GM19025 (cell line): ENCODE results near the gene MED25.

Experiments
- ATAC-seq: cut with Tn5 transposase; IDR thresholded peaks from one replicate; pipeline ENCODE4 v1.9.1; 2021; ENCODE audit warnings: mild to moderate bottlenecking, low read depth, moderate library complexity; ENCODE audit not compliant: unreplicated experiment

The MED25 gene

DNA sequence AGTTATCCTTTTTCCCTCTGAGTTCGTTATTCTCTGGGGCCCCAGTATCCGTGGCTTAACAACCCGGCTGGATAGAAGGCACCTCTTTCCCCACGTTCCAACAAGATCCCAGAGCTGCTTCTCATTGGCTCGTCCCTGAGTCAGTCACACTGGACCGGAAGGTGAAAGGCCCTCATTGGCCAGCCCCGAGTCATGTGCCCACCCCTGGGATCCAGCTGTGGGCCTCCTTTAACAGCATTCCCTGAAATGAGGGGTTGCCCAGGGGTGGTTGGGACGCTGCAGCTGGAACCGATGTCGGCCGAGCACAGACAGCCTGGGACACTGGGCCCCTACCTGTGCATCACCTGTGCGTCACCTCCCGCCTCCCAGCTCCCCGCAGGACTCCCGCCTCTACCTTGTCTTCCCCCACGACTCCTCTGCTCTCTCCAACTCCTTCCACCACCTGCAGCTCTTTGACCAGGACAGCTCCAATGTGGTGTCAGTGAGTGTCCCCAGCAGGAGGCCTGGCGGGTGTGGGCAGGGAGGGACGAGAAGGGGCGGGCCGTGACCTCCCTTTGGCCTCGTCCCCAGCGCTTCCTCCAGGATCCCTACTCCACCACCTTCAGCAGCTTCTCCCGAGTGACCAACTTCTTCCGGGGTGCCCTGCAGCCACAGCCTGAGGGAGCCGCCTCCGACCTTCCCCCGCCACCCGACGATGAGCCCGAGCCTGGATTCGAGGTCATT, 63.7 kb downstream of the MED25 start:
- ATAC-seq, result no peak

- ATAC-seq, result no peak
Observed at GRCh38 chr19:49882643-49883042, 64.6 kb downstream of the MED25 start.

- ATAC-seq, result no peak
Observed at GRCh38 chr19:49883094-49883493, 65.0 kb downstream of the MED25 start.

GRCh38 chr19:49884109-49884508, 66.0 kb downstream of the MED25 start:
- ATAC-seq, result no peak

- ATAC-seq, result no peak
Observed at GRCh38 chr19:49884760-49885159, 66.7 kb downstream of the MED25 start.
